Activated CD8-positive, alpha-beta memory T cell treated with anti-CD3 and anti-CD28 coated beads, Interleukin-2, amount 50 U/mL, for 24 hours (primary cell): ENCODE measurements around the gene TTBK1.

Source experiments
- DNase-seq: peaks from one replicate; pipeline ENCODE4 v3.0.0-alpha.2; 2020; ENCODE audit errors: extremely low read depth

The TTBK1 gene

GRCh38 chr6:43223175-43223574 is 20.1 kb upstream of the TTBK1 start:
- DNase-seq: no peak

GRCh38 chr6:43226192-43226851 is 17.0 kb upstream of the TTBK1 start:
- DNase-seq: no peak

GRCh38 chr6:43228951-43229802 is 14.1 kb upstream of the TTBK1 start, which contains the start of gene DNPH1:
Gene DNPH1 (minus strand): TSS chr6:43229481. CDS start chr6:43229456, 25 bp downstream.
- DNase-seq: peak; percentile 34

GRCh38 chr6:43229803-43230620 is 13.3 kb upstream of the TTBK1 start:
- no peak for DNase-seq

- DNase-seq: no peak
These were observed 12.2 kb upstream of the TTBK1 start for GRCh38 chr6:43231053-43231452.

- no peak for DNase-seq
These were observed 11.4 kb upstream of the TTBK1 start for GRCh38 chr6:43231735-43232450.

- no peak for DNase-seq
These were observed 7.4 kb upstream of the TTBK1 start for GRCh38 chr6:43235841-43236240.

GRCh38 chr6:43239054-43239453 is 4.2 kb upstream of the TTBK1 start:
- DNase-seq: no peak

- no peak for DNase-seq
These were observed 2.3 kb upstream of the TTBK1 start for GRCh38 chr6:43240950-43241349.

GRCh38 chr6:43241446-43241845 is 1.8 kb upstream of the TTBK1 start:
- DNase-seq: no peak

GRCh38 chr6:43243664-43244321 is 512 bp downstream of the TTBK1 start:
- DNase-seq: no peak

- DNase-seq: no peak
These were observed 3.2 kb downstream of the TTBK1 start for GRCh38 chr6:43246301-43247113.

GRCh38 chr6:43247114-43247999 is 4.1 kb downstream of the TTBK1 start:
- DNase-seq: peak; percentile 71

GRCh38 chr6:43248101-43248500 is 4.8 kb downstream of the TTBK1 start:
- no peak for DNase-seq

GRCh38 chr6:43248791-43249190 is 5.5 kb downstream of the TTBK1 start:
- DNase-seq: no peak

GRCh38 chr6:43250992-43251373 is 7.7 kb downstream of the TTBK1 start:
- no peak for DNase-seq

GRCh38 chr6:43253401-43253800 is 10.1 kb downstream of the TTBK1 start:
- DNase-seq: no peak

- no peak for DNase-seq
These were observed 11.0 kb downstream of the TTBK1 start for GRCh38 chr6:43254138-43254817.

- no peak for DNase-seq
These were observed 11.6 kb downstream of the TTBK1 start for GRCh38 chr6:43254846-43255245.
